Right forelimb (tissue), 1 donor: ENCODE results near the gene KLHL41.

Experiments used
- DNase-seq: peaks from one replicate; pipeline ENCODE4 v3.0.0-alpha.2; 2018

The KLHL41 gene

GRCh38 chr2:169509298-169509885, at the start of gene KLHL41:
Gene KLHL41, plus strand, starts transcription at chr2:169509702. Its CDS starts 77 bp downstream, at chr2:169509779.
- DNase-seq, result peak; percentile 48

GRCh38 chr2:169461143-169461542, 48.4 kb upstream of the KLHL41 start:
- no peak for DNase-seq

GRCh38 chr2:169462896-169463695, 46.4 kb upstream of the KLHL41 start:
- DNase-seq, result no peak

- DNase-seq, result no peak
These were observed 45.0 kb upstream of the KLHL41 start for GRCh38 chr2:169464466-169464865.

- no peak for DNase-seq
These were observed 44.6 kb upstream of the KLHL41 start for GRCh38 chr2:169464882-169465281.

GRCh38 chr2:169468841-169469240, 40.7 kb upstream of the KLHL41 start:
- DNase-seq, result no peak

GRCh38 chr2:169469952-169470572, 39.4 kb upstream of the KLHL41 start:
- no peak for DNase-seq

GRCh38 chr2:169472249-169472648, 37.3 kb upstream of the KLHL41 start:
- no peak for DNase-seq

- no peak for DNase-seq
These were observed 33.0 kb upstream of the KLHL41 start for GRCh38 chr2:169476459-169476858.

- no peak for DNase-seq
These were observed 31.2 kb upstream of the KLHL41 start for GRCh38 chr2:169478339-169478738.

GRCh38 chr2:169478745-169479256, 30.7 kb upstream of the KLHL41 start:
- no peak for DNase-seq

GRCh38 chr2:169479257-169480078, 30.0 kb upstream of the KLHL41 start, which contains the start of gene BBS5:
Gene BBS5, plus strand, starts transcription at chr2:169479494. Its CDS starts 60 bp downstream, at chr2:169479554.
- DNase-seq, result peak; percentile 89

GRCh38 chr2:169480079-169480465, 29.4 kb upstream of the KLHL41 start:
- no peak for DNase-seq

- DNase-seq, result no peak
These were observed 23.8 kb upstream of the KLHL41 start for GRCh38 chr2:169485650-169486138.

GRCh38 chr2:169486487-169486886, 23.0 kb upstream of the KLHL41 start:
- no peak for DNase-seq

- no peak for DNase-seq
These were observed 18.7 kb upstream of the KLHL41 start for GRCh38 chr2:169490834-169491233.

GRCh38 chr2:169491378-169491777, 18.1 kb upstream of the KLHL41 start:
- DNase-seq, result no peak

GRCh38 chr2:169493360-169493759, 16.1 kb upstream of the KLHL41 start:
- DNase-seq, result no peak

GRCh38 chr2:169495310-169495928, 14.1 kb upstream of the KLHL41 start:
- DNase-seq, result no peak

- DNase-seq, result no peak
These were observed 4.9 kb upstream of the KLHL41 start for GRCh38 chr2:169504651-169505050.

- no peak for DNase-seq
These were observed 1.8 kb upstream of the KLHL41 start for GRCh38 chr2:169507698-169508097.

- DNase-seq, result no peak
These were observed 453 bp downstream of the KLHL41 start for GRCh38 chr2:169509955-169510354.
